Endothelial cell of umbilical vein (primary cell): ENCODE measurements around the gene SMC6. TPM values are rescaled to one million over a fixed set of nuclear protein-coding genes. Genes with fewer than 3 reads are reported as not detected.

Experiments
- BruUV-seq: library from RNA; stranded (reverse); fragments of 400-500 nt; replicated peaks from 2 replicates; lab custom pipeline; 2021; lab: Mats Ljungman, UMichigan
- CTCF ChIA-PET: fragments of 300-600, 350-600 bp; sonication (Branson Sonifier 250); formaldehyde crosslinking; loops from one replicate; lab custom pipeline; 2021; ENCODE audit warnings: antibody characterized with exemption, inconsistent platforms; lab: Charles Lee
- POLR2A ChIA-PET: fragments of 300-600, 350-600 bp; sonication (Branson Sonifier 250); formaldehyde crosslinking; loops from one replicate; lab custom pipeline; 2021; ENCODE audit warnings: antibody characterized with exemption, inconsistent platforms; lab: Charles Lee
- DNase-seq: peaks from one replicate; pipeline ENCODE4 v3.0.0-alpha.2; 2011; ENCODE audit warnings: low read depth, low spot score
- FAIRE-seq: peaks from 2 replicates; lab custom pipeline; 2011; peaks lifted over from hg19 to GRCh38; lab: Jason Lieb, UNC
- H2AFZ ChIP-seq: 2 replicates; pipeline ENCODE4 v1.6.0; 2012; ENCODE audit warnings: low read depth, low read length, control low read depth, inconsistent platforms
- H3K27ac ChIP-seq: 2 replicates; pipeline ENCODE4 v1.5.1; 2011; ENCODE audit warnings: low read depth, mild to moderate bottlenecking, control low read depth, low read length, moderate library complexity; ENCODE audit not compliant: insufficient read depth
- H3K27me3 ChIP-seq, 2 experiments: 2 replicates each; pipeline versions ENCODE4 v1.6.0 to v1.6.1; 2011; ENCODE audit warnings: low read length in 2 of 2, mixed read lengths in 1 of 2; ENCODE audit not compliant: control insufficient read depth in 2 of 2, insufficient read depth in 2 of 2
- H3K36me3 ChIP-seq, 2 experiments: 2 replicates in 1 of 2; 3 replicates in 1 of 2; pipeline ENCODE4 v1.5.1; 2011; ENCODE audit warnings: low read length in 2 of 2, mild to moderate bottlenecking in 1 of 2, moderate library complexity in 1 of 2; ENCODE audit not compliant: control insufficient read depth in 2 of 2, insufficient read depth in 2 of 2; ENCODE audit errors: extremely low read depth in 1 of 2
- H3K4me1 ChIP-seq: 3 replicates; pipeline ENCODE4 v1.5.1; 2011; ENCODE audit warnings: mild to moderate bottlenecking, low read length; ENCODE audit not compliant: control insufficient read depth, insufficient read depth; ENCODE audit errors: extremely low read depth
- H3K4me2 ChIP-seq: 2 replicates; pipeline ENCODE4 v1.6.1; 2011; ENCODE audit warnings: low read length, control low read depth, mixed read lengths; ENCODE audit not compliant: insufficient read depth
- H3K4me3 ChIP-seq, 3 experiments: fragments of 200-600 bp in 1 of 3; sonication (generic), shearing (Covaris generic) in 1 of 3; replicated peaks in 1 of 3; 2 replicates each; pipeline ENCODE4 v1.5.1; 2011 to 2016; ENCODE audit warnings: control low read depth in 3 of 3, low read length in 3 of 3, mild to moderate bottlenecking in 2 of 3, inconsistent platforms in 1 of 3, low read depth in 1 of 3, moderate library complexity in 1 of 3; ENCODE audit not compliant: insufficient read depth in 1 of 3
- H3K79me2 ChIP-seq: 2 replicates; pipeline ENCODE4 v1.6.0; 2012; ENCODE audit warnings: low read length, inconsistent platforms; ENCODE audit not compliant: control insufficient read depth, insufficient read depth
- H3K9ac ChIP-seq: replicated peaks from 2 replicates; pipeline ENCODE3; 2011; ENCODE audit warnings: low read length, control low read depth; ENCODE audit not compliant: insufficient read depth; ENCODE audit errors: extremely low read depth
- H3K9me1 ChIP-seq: replicated peaks from 3 replicates; pipeline ENCODE4 v1.6.0; 2011; ENCODE audit warnings: mild to moderate bottlenecking, low read length; ENCODE audit not compliant: control insufficient read depth, insufficient read depth; ENCODE audit errors: extremely low read depth
- H3K9me3 ChIP-seq: replicated peaks from 2 replicates; pipeline ENCODE4 v1.5.1; 2012; ENCODE audit warnings: low read length, inconsistent platforms; ENCODE audit not compliant: control insufficient read depth, insufficient read depth
- H4K20me1 ChIP-seq: replicated peaks from 2 replicates; pipeline ENCODE3; 2011; ENCODE audit warnings: mild to moderate bottlenecking, low read length; ENCODE audit not compliant: control insufficient read depth, insufficient read depth; ENCODE audit errors: extremely low read depth
- CTCF ChIP-seq, 2 donors: IDR thresholded peaks; 1 replicate in 1 of 2; 2 replicates in 1 of 2; pipeline ENCODE4 v1.5.1; 2011; ENCODE audit warnings: low read length in 2 of 2, mild to moderate bottlenecking in 2 of 2, moderate library complexity in 2 of 2, control low read depth in 1 of 2, inconsistent platforms in 1 of 2, low read depth in 1 of 2; ENCODE audit not compliant: insufficient read depth in 1 of 2; ENCODE audit errors: extremely low read depth in 1 of 2
- EZH2 ChIP-seq: IDR thresholded peaks from 2 replicates; pipeline ENCODE4 v1.6.1; 2012; ENCODE audit warnings: borderline replicate concordance, low read depth, mild to moderate bottlenecking, moderate library complexity, low read length, inconsistent platforms; ENCODE audit not compliant: severe bottlenecking
- FOS ChIP-seq: IDR thresholded peaks from 2 replicates; pipeline ENCODE4 v1.6.1; 2011; ENCODE audit warnings: mild to moderate bottlenecking, low read length, moderate library complexity, borderline replicate concordance; ENCODE audit not compliant: insufficient read depth
- GATA2 ChIP-seq: IDR thresholded peaks from 2 replicates; pipeline ENCODE4 v1.7.0; 2011; ENCODE audit warnings: low read depth, mild to moderate bottlenecking, moderate library complexity, mixed read lengths, low read length; ENCODE audit not compliant: insufficient read length, insufficient read depth
- JUN ChIP-seq: IDR thresholded peaks from 2 replicates; pipeline ENCODE4 v1.6.1; 2011; ENCODE audit warnings: borderline replicate concordance, low read depth; ENCODE audit not compliant: insufficient read length, insufficient read depth
- MAX ChIP-seq: IDR thresholded peaks from 2 replicates; pipeline ENCODE4 v1.6.1; 2011; ENCODE audit not compliant: insufficient read depth, insufficient read length
- MYC ChIP-seq: IDR thresholded peaks from one replicate; pipeline ENCODE4 v1.6.1; 2011; ENCODE audit warnings: mild to moderate bottlenecking, low read depth, low read length
- POLR2A ChIP-seq: IDR thresholded peaks from 2 replicates; pipeline ENCODE4 v1.6.1; 2012; ENCODE audit warnings: low read depth, mild to moderate bottlenecking, control low read depth, low read length
- POLR2AphosphoS5 ChIP-seq: IDR thresholded peaks from 2 replicates; pipeline ENCODE4 v1.6.1; 2012; ENCODE audit warnings: low read depth, mild to moderate bottlenecking, control low read depth, low read length, moderate library complexity; ENCODE audit not compliant: insufficient read depth
- dilution Hi-C: fragments of 300-500 bp; cut with MboI; formaldehyde crosslinking; loops from one replicate; pipeline ENCODE4 v1.15.0; 2019; ENCODE audit warnings: low sequenced_read_pairs; ENCODE audit not compliant: extremely low pct_ligation_motif_present
- intact Hi-C: fragments of 100-400 bp; cut with micrococcal nuclease; formaldehyde crosslinking; loops from one replicate; pipeline ENCODE4 v1.10.0; 2022
- polyA plus RNA-seq, 4 experiments: library from polyadenylated mRNA; depleted of rRNA in 3 of 4; stranded (reverse) in 3 of 4; unstranded in 1 of 4; fragments of >200 nt; gene quantifications; 2 replicates each; pipeline versions ENCODE4 v1.2.1 to v1.2.3, GENCODE V29; 2011 to 2012; ENCODE audit warnings: missing spikeins in 1 of 4
- total RNA-seq: library from RNA; stranded (reverse); gene quantifications from 2 replicates; pipeline ENCODE4 v1.2.3, GENCODE V29; 2021

The SMC6 gene
- total and polyA plus RNA-seq, 2 donors (not counting 3 experiments of a cell fraction or from before 2014, with no cell fraction given) = 7.7 to 38.3 TPM

GRCh38 chr2:17620280-17620679 is 133.3 kb downstream of the SMC6 start:
- no peak for FAIRE-seq

More at GRCh38 chr2:17620280-17620679, 133.3 kb downstream of the SMC6 start:
- CTCF ChIA-PET = no interaction called here
- no TSS peak for BruUV-seq
- intact Hi-C loops = no loop called here
- POLR2A ChIA-PET = no interaction called here
- H3K9ac ChIP-seq = no peak overlapping the region
- no peaks in the 10 kb centered on the region for H3K9me1 ChIP-seq
- H3K79me2 ChIP-seq = no peaks in the 10 kb centered on the region
- no peak overlapping the region for H3K4me3 ChIP-seq
- no peaks in the 10 kb centered on the region for H3K4me1 ChIP-seq
- no peak overlapping the region for H3K27ac ChIP-seq
- no peak overlapping the region for H2AFZ ChIP-seq
- no peaks in the 10 kb centered on the region for H4K20me1 ChIP-seq
- H3K9me3 ChIP-seq = no peaks in the 10 kb centered on the region
- no peak overlapping the region for H3K4me2 ChIP-seq
- TF ChIP-seq CTCF (IDR thresholded peaks at IDR 0.05; ENCODE audit: extremely low read depth in 1 of 2, insufficient read depth in 1 of 2, low read depth in 1 of 2, low read length in 2 of 2) (no peak), MYC (no peak), GATA2 (no peak), JUN (no peak), EZH2 (no peak), MAX (no peak), POLR2A (no peak), POLR2AphosphoS5 (no peak), FOS (no peak)
- no peaks in the 10 kb centered on the region for H3K27me3 ChIP-seq
- H3K36me3 ChIP-seq = no peaks in the 10 kb centered on the region
- no peak for DNase-seq
- dilution Hi-C loops = no loop called here
